Activated T-cell treated with anti-CD3 and anti-CD28 coated beads, Interleukin-2, amount 50 U/mL, for 24 hours (primary cell): ENCODE measurements around the gene BRAP.
"Not testable (repeated sequence)": the region's sequence is repeated elsewhere in the genome, so short reads cannot be mapped to it uniquely, and the experiment has no call there.

ENCODE experiments used
- DNase-seq: peaks from one replicate; pipeline ENCODE4 v3.0.0-alpha.2; 2020
- H3K27ac Mint-ChIP-seq: 2 replicates; pipeline ENCODE4 v1.8.0; 2020; ENCODE audit warnings: mild to moderate bottlenecking, mixed read lengths
- H3K27me3 Mint-ChIP-seq: 2 replicates; pipeline ENCODE4 v1.8.0; 2020; ENCODE audit warnings: mixed read lengths
- H3K36me3 Mint-ChIP-seq: 2 replicates; pipeline ENCODE4 v1.8.0; 2020; ENCODE audit warnings: low read depth, mixed read lengths
- H3K4me1 Mint-ChIP-seq: 2 replicates; pipeline ENCODE4 v1.8.0; 2020; ENCODE audit warnings: low read depth, mixed read lengths
- H3K4me3 Mint-ChIP-seq: 2 replicates; pipeline ENCODE4 v1.8.0; 2020; ENCODE audit warnings: mild to moderate bottlenecking, moderate library complexity, mixed read lengths
- H3K9me3 Mint-ChIP-seq: 2 replicates; pipeline ENCODE4 v1.8.0; 2020; ENCODE audit warnings: mixed read lengths

Gene BRAP

DNA sequence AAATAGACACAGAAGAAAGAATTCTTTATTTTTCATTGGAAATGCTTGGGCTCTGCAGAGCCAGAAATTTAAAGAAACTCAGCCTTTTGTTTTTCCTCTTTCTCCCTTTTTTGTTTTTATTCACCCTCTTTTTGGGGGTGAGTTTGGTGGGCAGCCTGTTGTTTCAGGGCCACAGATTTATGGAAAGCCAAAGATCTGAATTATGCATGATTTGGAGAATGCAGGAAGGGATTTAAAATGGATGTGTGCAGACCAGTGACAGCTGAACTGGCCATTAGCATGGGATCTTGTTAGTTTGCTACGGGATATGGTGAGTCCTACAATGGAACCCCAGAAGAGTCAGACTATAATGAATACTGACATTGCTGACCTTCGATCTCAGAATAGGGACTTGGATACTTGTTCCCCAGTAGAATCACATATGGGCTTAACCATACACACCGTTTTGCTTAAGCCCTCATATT, 79.0 kb downstream of the BRAP start:
- H3K9me3 Mint-ChIP-seq, result no peaks in the 10 kb centered on the region

DNA sequence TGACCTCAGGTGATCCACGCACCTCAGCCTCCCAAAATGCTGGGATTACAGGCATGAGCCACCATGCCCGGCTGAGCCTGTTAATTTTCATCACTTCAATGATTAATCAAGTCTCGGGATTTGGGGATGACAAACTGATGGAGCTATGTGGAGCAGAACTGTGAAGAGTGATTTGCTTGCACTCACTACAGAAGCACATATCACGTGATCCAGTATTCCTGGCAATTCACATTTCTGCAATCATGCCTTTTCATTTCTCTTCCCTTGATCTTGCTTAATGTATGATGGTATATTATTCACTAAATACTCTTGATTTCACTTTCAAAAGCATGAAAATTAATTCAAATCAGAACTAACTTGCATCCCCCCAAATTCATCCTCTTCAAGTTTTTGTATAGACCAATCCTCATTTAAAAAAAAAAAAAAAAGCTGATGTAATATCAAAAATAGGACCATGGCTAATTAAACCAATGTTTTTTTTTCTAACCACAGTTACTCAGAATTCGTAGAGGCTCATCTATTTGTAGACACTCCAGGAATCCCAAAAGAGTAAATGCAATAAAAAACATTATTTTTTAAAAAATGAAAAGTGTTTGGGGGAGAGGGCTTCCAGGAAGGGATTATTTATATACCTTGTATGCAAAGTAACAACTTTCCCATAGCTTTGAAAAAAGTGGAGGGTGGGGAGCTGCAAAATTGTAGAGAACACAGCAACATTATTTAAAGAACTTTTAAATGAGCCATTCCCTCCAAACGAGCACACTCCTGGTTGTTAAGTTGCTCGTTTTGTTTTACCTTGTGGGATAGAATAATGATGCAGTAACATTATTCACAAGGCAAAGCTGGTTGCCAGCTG, 79.6 kb downstream of the BRAP start:
- Mint-ChIP-seq H3K4me3 (no peak overlapping the region), H3K4me1 (no peaks in the 10 kb centered on the region), H3K27me3 (no peaks in the 10 kb centered on the region), H3K9me3 (no peaks in the 10 kb centered on the region), H3K27ac (no peak overlapping the region), H3K36me3 (no peaks in the 10 kb centered on the region)
- DNase-seq, result no peak

More for the DNA sequence above, 79.0 kb downstream of the BRAP start:
- H3K36me3 Mint-ChIP-seq, result no peaks in the 10 kb centered on the region
- no peaks in the 10 kb centered on the region for H3K4me1 Mint-ChIP-seq
- H3K27ac Mint-ChIP-seq, result no peak overlapping the region
- no peak overlapping the region for H3K4me3 Mint-ChIP-seq
- no peak for DNase-seq
- no peaks in the 10 kb centered on the region for H3K27me3 Mint-ChIP-seq

DNA sequence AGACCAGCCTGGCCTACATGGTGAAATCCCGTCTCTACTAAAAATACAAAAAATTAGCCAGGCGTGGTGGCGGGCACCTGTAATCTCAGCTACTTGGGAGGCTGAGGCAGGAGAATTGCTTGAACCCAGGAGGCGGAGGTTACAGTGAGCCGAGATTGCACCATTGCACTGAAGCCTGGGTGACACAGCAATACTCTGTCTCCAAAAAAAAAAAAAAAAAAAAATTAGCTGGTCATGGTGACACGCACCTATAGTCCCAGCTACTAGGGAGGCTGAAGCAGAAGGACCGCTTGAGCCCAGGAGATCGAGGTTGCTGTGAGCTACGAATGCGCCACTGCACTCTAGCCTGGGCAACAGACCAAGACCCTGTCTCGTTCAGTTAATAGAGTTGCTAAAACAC, 82.9 kb downstream of the BRAP start:
- H3K4me1 Mint-ChIP-seq, H3K27ac Mint-ChIP-seq, H3K27me3 Mint-ChIP-seq, H3K9me3 Mint-ChIP-seq, H3K4me3 Mint-ChIP-seq, DNase-seq: not testable (repeated sequence)
- H3K36me3 Mint-ChIP-seq, result peaks cover 10% of the 10 kb centered on the region

DNA sequence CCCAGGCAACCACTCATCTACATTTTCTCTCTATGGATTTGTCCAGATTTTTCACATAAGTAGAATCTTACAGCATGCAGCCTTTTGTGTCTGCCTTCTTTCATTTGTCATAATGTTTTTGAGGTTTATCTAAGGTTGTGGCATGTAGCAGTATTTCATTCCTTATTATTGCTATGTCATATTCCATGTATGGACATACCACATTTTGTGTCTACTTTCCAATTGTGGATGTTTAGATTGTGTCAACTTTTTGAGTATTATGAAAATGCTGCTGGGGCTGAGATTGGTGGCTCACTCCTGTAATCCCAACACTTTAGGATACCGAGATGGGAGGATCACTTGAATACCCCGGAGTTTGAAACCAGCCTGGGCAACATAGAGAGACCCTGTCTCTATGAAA, 83.4 kb downstream of the BRAP start:
- Mint-ChIP-seq H3K27ac (no peak overlapping the region), H3K9me3 (no peaks in the 10 kb centered on the region), H3K4me3 (no peak overlapping the region), H3K27me3 (no peaks in the 10 kb centered on the region), H3K4me1 (peaks cover 10% of the 10 kb centered on the region), H3K36me3 (peaks cover 14% of the 10 kb centered on the region)
- no peak for DNase-seq

DNA sequence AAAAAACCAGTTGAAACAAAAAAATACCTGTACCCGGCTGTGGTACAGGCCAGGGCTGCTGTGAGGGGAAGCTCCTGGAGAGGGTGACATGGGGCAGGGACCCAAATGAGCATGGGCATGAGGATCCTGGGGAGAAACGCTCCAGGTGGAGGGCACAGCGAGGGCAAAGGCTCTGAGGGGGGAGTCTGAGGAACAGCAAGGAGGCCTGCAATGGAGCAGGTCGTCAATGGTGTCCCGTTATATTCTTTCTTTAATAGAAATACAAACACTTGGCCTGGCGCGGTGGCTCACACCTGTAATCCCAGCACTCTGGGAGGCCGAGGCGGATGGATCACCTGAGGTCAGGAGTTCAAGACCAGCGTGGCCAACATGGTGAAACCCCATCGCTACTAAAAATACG, 84.8 kb downstream of the BRAP start:
- not testable (repeated sequence) for H3K27ac Mint-ChIP-seq, DNase-seq, H3K27me3 Mint-ChIP-seq, H3K9me3 Mint-ChIP-seq, H3K4me3 Mint-ChIP-seq
- Mint-ChIP-seq H3K36me3 (peaks cover 23% of the 10 kb centered on the region), H3K4me1 (peaks cover 19% of the 10 kb centered on the region)

DNA sequence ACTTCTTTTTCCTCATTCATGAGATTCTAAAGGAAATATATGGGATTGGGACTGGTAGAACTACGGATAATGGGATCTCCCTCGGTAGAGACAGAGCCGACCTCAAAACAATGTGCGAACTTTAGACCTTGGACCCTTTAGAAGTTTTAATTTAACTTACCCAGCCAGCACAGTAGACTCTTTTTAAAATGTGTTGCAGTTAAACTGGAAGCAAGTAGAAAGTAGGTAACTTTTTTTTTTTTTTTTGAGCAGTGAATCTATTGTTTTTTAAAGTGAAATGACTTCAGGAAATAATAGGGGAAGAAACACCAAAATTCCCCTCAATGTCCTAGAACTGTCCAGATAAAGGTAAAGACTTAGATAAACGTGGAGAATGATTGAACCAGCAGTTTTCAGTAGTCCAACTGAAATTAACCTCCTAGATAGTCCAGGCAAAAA, 85.5 kb downstream of the BRAP start:
- no peaks in the 10 kb centered on the region for H3K27me3 Mint-ChIP-seq
- H3K9me3 Mint-ChIP-seq, result no peaks in the 10 kb centered on the region
- H3K27ac Mint-ChIP-seq, result peak overlapping the region; percentile 94
- no peak for DNase-seq
- H3K4me1 Mint-ChIP-seq, result peaks cover 26% of the 10 kb centered on the region
- H3K36me3 Mint-ChIP-seq, result peaks cover 23% of the 10 kb centered on the region
- H3K4me3 Mint-ChIP-seq, result peak overlapping the region; percentile 87

DNA sequence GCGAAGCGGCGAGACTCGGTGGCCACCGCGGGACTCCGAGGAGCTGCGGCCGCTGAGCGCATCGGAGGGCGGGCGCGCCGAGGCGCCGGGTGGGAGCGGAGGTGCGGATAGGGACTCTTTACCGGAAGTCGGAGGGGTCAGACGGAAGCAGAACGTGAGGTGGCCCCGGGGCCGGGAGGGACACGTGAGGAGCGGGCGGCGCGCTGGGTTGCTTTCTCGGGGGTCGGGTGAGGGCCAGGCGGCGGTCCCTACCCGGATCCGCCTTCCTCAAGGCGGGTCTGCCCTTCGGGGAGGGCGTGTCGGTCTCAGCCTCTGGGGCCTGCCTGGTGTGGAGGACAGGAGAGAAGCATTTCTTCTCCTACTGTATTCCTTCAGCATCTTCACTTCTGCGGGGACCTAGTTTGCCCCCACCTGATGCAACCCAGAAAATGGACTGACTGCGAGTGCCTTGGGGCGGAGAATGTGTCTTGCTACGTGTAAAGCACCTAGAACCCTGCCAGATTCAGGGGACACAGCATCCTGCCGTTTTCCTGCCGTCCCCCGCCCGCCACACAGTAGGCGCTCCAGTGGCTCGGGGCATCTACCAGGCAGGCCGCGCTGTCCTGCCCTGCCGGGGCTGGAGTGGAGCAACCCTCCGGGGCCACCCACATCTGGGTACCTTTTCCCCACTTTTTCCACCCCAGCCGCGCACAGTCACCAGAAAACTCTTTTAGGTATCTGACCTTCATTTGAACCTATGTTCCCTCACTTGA, 86.1 kb downstream of the BRAP start:
- no peaks in the 10 kb centered on the region for H3K27me3 Mint-ChIP-seq
- H3K27ac Mint-ChIP-seq, result peak overlapping the region; percentile 94
- H3K4me3 Mint-ChIP-seq, result peak overlapping the region; percentile 87
- peak; percentile 95 for DNase-seq
- peaks cover 26% of the 10 kb centered on the region for H3K36me3 Mint-ChIP-seq
- peaks cover 31% of the 10 kb centered on the region for H3K4me1 Mint-ChIP-seq
- no peaks in the 10 kb centered on the region for H3K9me3 Mint-ChIP-seq

DNA sequence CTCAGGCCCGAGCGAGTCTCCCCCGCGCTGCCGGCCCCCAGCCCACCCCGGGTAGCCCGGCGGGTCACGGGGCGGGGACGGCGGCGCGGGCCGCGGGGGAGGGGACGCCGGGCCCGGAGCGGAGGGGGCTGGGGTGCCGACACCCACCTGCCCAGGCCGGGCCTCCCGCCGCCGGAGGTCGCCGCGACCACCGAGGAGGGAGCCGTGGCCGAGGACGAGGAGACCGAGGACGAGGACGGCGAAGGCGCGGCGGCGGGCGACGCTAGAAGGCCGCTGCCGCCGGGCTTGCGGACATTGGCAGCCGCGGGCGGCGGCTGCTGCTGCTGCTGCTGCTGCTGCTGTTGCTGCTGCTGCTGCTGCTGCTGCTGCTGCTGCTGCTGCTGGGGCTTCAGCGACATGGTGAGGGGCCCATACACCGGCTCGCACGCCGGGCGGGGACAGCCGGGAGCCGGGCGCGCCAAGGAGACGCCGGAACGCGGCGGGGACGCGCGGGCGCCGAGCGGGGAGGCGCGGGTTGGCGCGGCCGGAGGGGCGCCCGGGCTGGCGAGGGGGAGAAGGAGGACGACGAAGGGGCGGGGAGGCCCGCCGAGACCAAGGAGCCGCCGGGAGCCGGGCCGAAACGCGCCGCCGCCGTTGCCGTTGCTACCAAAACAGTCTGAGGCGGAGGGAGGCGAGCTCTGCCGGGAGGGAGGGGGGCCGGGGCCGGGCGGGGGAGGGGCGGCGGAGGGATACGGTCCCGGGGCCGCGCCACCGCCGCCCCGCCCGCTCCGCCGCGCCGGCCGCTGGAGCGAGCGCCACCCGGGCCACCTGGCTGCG, 86.9 kb downstream of the BRAP start, which contains the start of gene ATXN2:
TSS of gene ATXN2 (minus strand) at position 679 of the 816 bp plus-strand sequence. CDS start at position 398, 281 bp downstream.
- peak; percentile 59 for DNase-seq
- H3K9me3 Mint-ChIP-seq, result no peaks in the 10 kb centered on the region
- H3K4me3 Mint-ChIP-seq, result peak within 1 kb of the TSS; percentile 93
- peaks cover 39% of the 10 kb centered on the region for H3K4me1 Mint-ChIP-seq
- peak within 1 kb of the TSS; percentile 94 for H3K27ac Mint-ChIP-seq
- no peaks in the 10 kb centered on the region for H3K27me3 Mint-ChIP-seq
- peaks cover 26% of the 10 kb centered on the region for H3K36me3 Mint-ChIP-seq

DNA sequence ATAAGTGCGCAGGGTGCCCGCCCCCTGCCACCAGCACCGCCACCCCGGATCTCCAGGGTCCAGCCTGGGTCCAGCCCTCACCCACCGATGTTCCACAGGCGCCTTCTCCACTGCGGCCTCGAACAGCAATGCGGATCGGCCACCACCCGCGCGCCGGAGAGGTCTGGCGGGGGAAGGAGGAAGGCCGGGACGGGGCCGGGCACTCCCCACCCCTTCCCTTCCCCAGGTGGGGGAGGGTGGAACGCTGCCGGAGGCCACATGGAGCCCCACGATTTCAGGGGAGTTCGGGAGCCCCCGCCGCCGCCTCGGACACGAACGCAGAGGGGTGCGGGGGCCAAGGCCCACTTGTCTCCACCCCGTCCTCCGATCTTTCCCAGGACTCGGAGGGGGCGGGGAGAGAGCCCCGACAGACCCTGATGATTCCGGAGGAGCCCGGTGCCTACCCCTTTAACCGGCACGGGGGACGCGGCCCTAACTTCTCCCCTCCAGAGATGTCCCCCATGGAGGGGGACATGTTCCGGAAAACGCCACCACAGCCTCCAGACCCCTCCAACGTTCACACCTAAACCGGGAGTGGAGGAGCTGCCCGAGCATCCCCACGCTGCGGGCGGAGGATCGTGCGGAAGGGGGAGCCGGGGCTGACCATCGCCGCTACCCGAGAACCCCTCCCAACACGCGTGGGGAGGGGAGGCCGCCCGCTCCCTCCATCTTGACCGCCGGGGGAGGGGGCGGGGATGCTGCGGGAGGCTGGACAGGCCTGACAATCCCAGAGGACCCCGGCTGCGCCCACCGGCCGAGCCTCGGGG, 87.7 kb downstream of the BRAP start:
- Mint-ChIP-seq H3K36me3 (peaks cover 26% of the 10 kb centered on the region), H3K27me3 (no peaks in the 10 kb centered on the region), H3K4me3 (peak overlapping the region; percentile 93), H3K27ac (peak overlapping the region; percentile 91), H3K9me3 (no peaks in the 10 kb centered on the region), H3K4me1 (peaks cover 44% of the 10 kb centered on the region)
- DNase-seq, result peak; percentile 59

DNA sequence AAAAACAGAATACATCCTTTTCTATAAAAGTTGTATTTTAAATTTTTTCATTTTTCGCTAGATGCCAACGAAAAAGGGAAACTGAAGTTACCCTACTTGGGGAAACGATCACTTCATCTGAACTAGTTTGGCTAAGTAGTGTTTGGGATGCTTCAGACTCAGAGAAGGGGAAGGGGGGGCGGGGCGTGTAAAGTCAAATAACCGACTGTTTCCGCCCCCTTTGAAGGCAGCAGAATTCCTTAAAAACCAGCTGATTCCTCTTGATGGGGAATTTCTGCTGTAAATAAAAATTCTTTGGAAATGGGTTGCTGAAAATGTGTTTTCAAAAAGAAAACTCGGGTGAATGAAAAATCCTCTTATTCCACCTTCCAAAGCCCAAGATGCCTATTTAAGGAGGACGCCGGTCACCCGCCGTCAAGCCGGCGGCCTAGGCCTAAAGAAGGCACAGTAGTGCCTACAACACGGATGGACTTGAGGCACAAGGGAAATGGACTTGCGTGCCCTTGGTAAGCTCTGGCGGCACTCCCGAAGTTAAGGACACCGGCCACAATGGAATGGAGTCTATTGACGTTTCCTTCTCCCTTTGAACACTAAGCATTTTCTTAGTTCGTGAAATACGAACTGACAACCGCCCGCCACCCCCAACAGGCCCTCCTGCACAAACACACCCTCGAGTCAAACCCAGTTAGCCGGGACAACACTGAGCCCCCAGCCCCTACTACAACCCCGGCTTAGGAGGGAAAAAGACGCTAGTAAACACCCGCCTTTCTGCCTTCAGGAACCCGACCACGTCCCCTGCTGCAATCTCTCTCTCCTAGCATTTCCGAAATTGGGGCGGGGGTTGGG, 88.5 kb downstream of the BRAP start:
- peaks cover 45% of the 10 kb centered on the region for H3K4me1 Mint-ChIP-seq
- H3K27ac Mint-ChIP-seq, result peak overlapping the region; percentile 91
- peak overlapping the region; percentile 93 for H3K4me3 Mint-ChIP-seq
- DNase-seq, result no peak
- H3K9me3 Mint-ChIP-seq, result no peaks in the 10 kb centered on the region
- peaks cover 28% of the 10 kb centered on the region for H3K36me3 Mint-ChIP-seq
- H3K27me3 Mint-ChIP-seq, result no peaks in the 10 kb centered on the region

DNA sequence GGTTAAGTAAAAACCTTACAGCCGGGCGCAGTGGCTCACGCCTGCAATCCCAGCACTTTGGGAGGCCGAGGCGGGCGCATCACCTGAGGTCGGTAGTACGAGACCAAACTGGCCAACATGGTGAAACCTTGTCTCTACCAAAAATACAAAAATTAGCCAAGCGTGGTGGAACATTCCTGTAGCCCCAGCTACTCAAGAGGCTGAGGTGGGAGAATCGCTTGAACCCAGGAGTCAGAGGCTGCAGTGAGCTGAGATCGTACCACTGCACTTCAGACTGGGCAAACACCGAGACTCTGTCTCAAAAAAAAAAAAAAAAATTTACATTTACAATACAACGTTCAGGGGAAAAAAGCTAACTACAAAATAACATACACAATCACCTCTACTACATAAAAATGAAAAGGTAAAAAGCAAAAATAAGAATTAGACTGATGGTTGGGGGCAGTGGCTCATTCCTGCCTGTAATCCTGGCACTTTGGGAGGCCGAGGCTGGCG, 90.4 kb downstream of the BRAP start:
- not testable (repeated sequence) for H3K9me3 Mint-ChIP-seq
- peaks cover 48% of the 10 kb centered on the region for H3K4me1 Mint-ChIP-seq

More for the DNA sequence above, 90.4 kb downstream of the BRAP start:
- H3K4me3 Mint-ChIP-seq, result peak overlapping the region; percentile 4
- peaks cover 28% of the 10 kb centered on the region for H3K36me3 Mint-ChIP-seq
- not testable (repeated sequence) for H3K27me3 Mint-ChIP-seq, DNase-seq, H3K27ac Mint-ChIP-seq
